Activated naive CD4-positive, alpha-beta T cell treated with anti-CD3 and anti-CD28 coated beads, Interleukin-2, amount 10 ng/mL, durations not matched to agents 7 days and 5 days (primary cell): ENCODE measurements around the gene GSN.

ENCODE experiments used
- CTCF ChIA-PET: fragments of 350-600 bp; sonication (Branson Sonifier 250); formaldehyde crosslinking; loops from one replicate; lab custom pipeline; 2021; ENCODE audit warnings: antibody characterized with exemption; lab: Charles Lee
- DNase-seq: peaks from one replicate; pipeline ENCODE4 v3.0.0-alpha.2; 2020
- H3K27ac Mint-ChIP-seq: one replicate; pipeline ENCODE4 v1.8.0; 2021; ENCODE audit warnings: mild to moderate bottlenecking, moderate library complexity, mixed read lengths
- H3K27me3 Mint-ChIP-seq: one replicate; pipeline ENCODE4 v1.8.0; 2021; ENCODE audit warnings: mild to moderate bottlenecking, mixed read lengths
- H3K36me3 Mint-ChIP-seq: one replicate; pipeline ENCODE4 v1.8.0; 2021; ENCODE audit warnings: mixed read lengths
- H3K4me1 Mint-ChIP-seq: one replicate; pipeline ENCODE4 v1.8.0; 2021; ENCODE audit warnings: mixed read lengths
- H3K4me3 Mint-ChIP-seq: one replicate; pipeline ENCODE4 v1.8.0; 2021; ENCODE audit warnings: mild to moderate bottlenecking, moderate library complexity, mixed read lengths
- H3K9me3 Mint-ChIP-seq: one replicate; pipeline ENCODE4 v1.8.0; 2021; ENCODE audit warnings: mixed read lengths

The GSN gene

GRCh38 chr9:121281614-121282276 lies 13.8 kb downstream of the GSN start:
- Mint-ChIP-seq H3K4me3 (no peak overlapping the region), H3K9me3 (no peaks in the 10 kb centered on the region), H3K4me1 (peaks cover 16% of the 10 kb centered on the region), H3K36me3 (no peaks in the 10 kb centered on the region), H3K27me3 (peaks cover 19% of the 10 kb centered on the region), H3K27ac (no peak overlapping the region)
- CTCF ChIA-PET, result interaction anchor here (1.1 to 2.8 kb wide), 3 partner anchors 18 to 70 kb away, joined by 3 to 10 read pairs (median 4); no protein-coding TSS in a partner anchor
- DNase-seq, result peak; percentile 19

- Mint-ChIP-seq H3K36me3 (no peaks in the 10 kb centered on the region), H3K4me3 (no peak overlapping the region), H3K9me3 (no peaks in the 10 kb centered on the region), H3K27me3 (peaks cover 19% of the 10 kb centered on the region), H3K27ac (no peak overlapping the region), H3K4me1 (peaks cover 16% of the 10 kb centered on the region)
- peak; percentile 6 for DNase-seq
- CTCF ChIA-PET, result interaction anchor here (1.3 to 2.8 kb wide), 2 partner anchors 37 to 70 kb away, joined by 4 to 10 read pairs; no protein-coding TSS in a partner anchor
These were observed 14.5 kb downstream of the GSN start for GRCh38 chr9:121282277-121283079.

DNA sequence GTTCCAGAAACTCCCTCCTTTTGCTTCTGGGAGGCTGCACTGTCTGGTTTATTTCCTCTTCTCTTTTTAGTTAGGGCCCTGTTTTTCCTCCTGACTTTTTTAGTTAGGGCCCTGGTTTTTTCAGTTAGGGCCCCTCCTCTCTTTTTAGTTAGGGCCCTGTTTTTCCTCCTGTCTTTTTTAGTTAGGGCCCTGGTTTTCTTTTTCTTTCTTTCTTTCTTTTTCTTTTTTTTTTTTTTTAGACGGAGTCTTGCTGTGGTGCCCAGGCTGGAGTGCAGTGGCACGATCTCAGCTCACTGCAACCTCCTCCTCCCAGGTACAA lies 15.1 kb downstream of the GSN start:
- Mint-ChIP-seq H3K4me3 (no peak overlapping the region), H3K27ac (no peak overlapping the region), H3K9me3 (no peaks in the 10 kb centered on the region), H3K36me3 (no peaks in the 10 kb centered on the region), H3K4me1 (peaks cover 16% of the 10 kb centered on the region), H3K27me3 (peaks cover 19% of the 10 kb centered on the region)
- CTCF ChIA-PET, result no interaction called here
- DNase-seq, result no peak

GRCh38 chr9:121283856-121284732 lies 16.1 kb downstream of the GSN start:
- no peak overlapping the region for H3K27ac Mint-ChIP-seq
- H3K4me3 Mint-ChIP-seq, result no peak overlapping the region
- H3K4me1 Mint-ChIP-seq, result peaks cover 13% of the 10 kb centered on the region
- no peaks in the 10 kb centered on the region for H3K36me3 Mint-ChIP-seq
- CTCF ChIA-PET, result interaction anchor here (0.6 kb wide), 1 partner anchor 436 kb away, joined by 3 read pairs; no protein-coding TSS in a partner anchor
- no peak for DNase-seq
- H3K9me3 Mint-ChIP-seq, result no peaks in the 10 kb centered on the region
- peaks cover 15% of the 10 kb centered on the region for H3K27me3 Mint-ChIP-seq

GRCh38 chr9:121284733-121285451 lies 16.9 kb downstream of the GSN start:
- CTCF ChIA-PET, result interaction anchor here (0.6 kb wide), 1 partner anchor 436 kb away, joined by 3 read pairs; no protein-coding TSS in a partner anchor
- Mint-ChIP-seq H3K27ac (no peak overlapping the region), H3K27me3 (peaks cover 11% of the 10 kb centered on the region), H3K36me3 (no peaks in the 10 kb centered on the region), H3K4me1 (peaks cover 13% of the 10 kb centered on the region), H3K4me3 (no peak overlapping the region), H3K9me3 (no peaks in the 10 kb centered on the region)
- DNase-seq, result no peak

GRCh38 chr9:121285835-121286687 lies 18.1 kb downstream of the GSN start:
- H3K36me3 Mint-ChIP-seq, result no peaks in the 10 kb centered on the region
- peaks cover 13% of the 10 kb centered on the region for H3K4me1 Mint-ChIP-seq
- no peak overlapping the region for H3K4me3 Mint-ChIP-seq
- no peak overlapping the region for H3K27ac Mint-ChIP-seq
- no peak for DNase-seq
- peaks cover 9% of the 10 kb centered on the region for H3K27me3 Mint-ChIP-seq
- CTCF ChIA-PET, result interaction anchor here (4.6 kb wide), 1 partner anchor 8 kb away, joined by 19 read pairs; no protein-coding TSS in a partner anchor
- no peaks in the 10 kb centered on the region for H3K9me3 Mint-ChIP-seq

- Mint-ChIP-seq H3K4me1 (peaks cover 13% of the 10 kb centered on the region), H3K9me3 (no peaks in the 10 kb centered on the region), H3K27me3 (peaks cover 9% of the 10 kb centered on the region), H3K36me3 (no peaks in the 10 kb centered on the region), H3K4me3 (no peak overlapping the region), H3K27ac (no peak overlapping the region)
- CTCF ChIA-PET, result interaction anchor here (4.6 kb wide), 1 partner anchor 8 kb away, joined by 19 read pairs; no protein-coding TSS in a partner anchor
- DNase-seq, result no peak
These were observed 18.7 kb downstream of the GSN start for GRCh38 chr9:121286688-121286972.

- Mint-ChIP-seq H3K36me3 (no peaks in the 10 kb centered on the region), H3K4me3 (no peak overlapping the region), H3K27ac (no peak overlapping the region), H3K4me1 (peaks cover 11% of the 10 kb centered on the region), H3K27me3 (peaks cover 9% of the 10 kb centered on the region), H3K9me3 (no peaks in the 10 kb centered on the region)
- CTCF ChIA-PET, result interaction anchor here (1.9 to 4.6 kb wide), 2 partner anchors 9 to 11 kb away, joined by 7 to 19 read pairs; no protein-coding TSS in a partner anchor
- DNase-seq, result no peak
These were observed 19.2 kb downstream of the GSN start for GRCh38 chr9:121286973-121287741.

DNA sequence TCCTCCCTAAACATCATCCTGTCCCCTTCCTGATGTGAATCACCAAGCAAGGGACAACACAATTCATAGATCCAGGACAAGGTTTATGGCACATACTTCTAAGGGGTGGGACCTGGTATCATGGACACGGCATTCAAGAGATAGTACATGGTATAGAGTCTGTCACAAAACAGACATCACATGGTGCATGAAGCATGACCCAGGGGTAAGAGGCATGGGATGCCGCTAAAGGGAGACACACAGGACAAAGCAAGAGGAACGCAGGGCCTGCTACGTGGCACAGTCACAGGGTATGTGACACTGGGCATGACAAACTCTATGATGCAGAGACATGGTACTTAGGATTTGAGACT lies 20.7 kb downstream of the GSN start:
- Mint-ChIP-seq H3K4me3 (no peak overlapping the region), H3K4me1 (peaks cover 11% of the 10 kb centered on the region), H3K27ac (no peak overlapping the region), H3K27me3 (peaks cover 9% of the 10 kb centered on the region), H3K36me3 (no peaks in the 10 kb centered on the region), H3K9me3 (no peaks in the 10 kb centered on the region)
- DNase-seq, result no peak
- CTCF ChIA-PET, result interaction anchor here (1.9 to 4.6 kb wide), 2 partner anchors 10 kb away, joined by 7 to 19 read pairs; no protein-coding TSS in a partner anchor

DNA sequence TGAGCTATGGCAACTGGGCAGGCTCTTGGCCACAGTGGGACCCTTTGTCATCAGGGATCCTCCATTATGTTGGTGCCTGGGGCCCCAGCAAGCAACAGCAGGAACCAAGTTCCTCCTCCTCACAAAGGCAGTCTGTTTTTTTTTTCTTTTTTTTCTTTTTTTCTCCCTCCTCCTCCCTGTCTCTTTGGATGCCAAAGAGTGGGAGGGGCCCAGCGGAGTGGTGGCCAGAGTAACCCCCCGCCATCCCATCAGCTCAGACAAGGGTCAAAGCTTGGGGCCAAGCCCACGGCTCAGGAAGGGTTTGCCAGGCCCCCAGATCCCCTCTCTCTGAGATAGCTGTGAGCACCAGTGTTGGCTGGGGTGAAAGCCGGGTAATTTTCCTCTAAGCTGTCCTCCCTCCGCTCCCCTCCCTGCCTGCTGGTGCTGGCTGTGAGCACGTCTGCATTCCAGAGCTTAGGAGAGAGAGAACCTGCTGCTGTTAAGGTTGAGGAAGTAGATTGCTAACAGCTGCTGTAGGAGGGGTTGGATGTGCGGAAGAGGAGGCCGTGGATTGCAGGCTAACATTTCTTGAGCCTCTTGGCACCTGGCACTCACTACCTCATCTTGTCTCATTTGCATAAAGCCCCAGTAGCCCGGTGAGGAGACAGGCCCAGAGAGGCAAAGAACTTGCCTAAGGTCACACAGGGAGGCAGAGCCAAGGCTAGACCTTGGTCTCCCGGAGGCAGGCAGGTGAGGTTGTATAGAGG lies 21.2 kb downstream of the GSN start:
- peaks cover 9% of the 10 kb centered on the region for H3K27me3 Mint-ChIP-seq
- peaks cover 11% of the 10 kb centered on the region for H3K4me1 Mint-ChIP-seq
- H3K9me3 Mint-ChIP-seq, result no peaks in the 10 kb centered on the region
- CTCF ChIA-PET, result interaction anchor here (1.1 to 4.6 kb wide), 3 partner anchors 9 to 76 kb away, joined by 5 to 19 read pairs (median 7); no protein-coding TSS in a partner anchor
- no peak overlapping the region for H3K27ac Mint-ChIP-seq
- no peaks in the 10 kb centered on the region for H3K36me3 Mint-ChIP-seq
- H3K4me3 Mint-ChIP-seq, result no peak overlapping the region
- DNase-seq, result no peak

DNA sequence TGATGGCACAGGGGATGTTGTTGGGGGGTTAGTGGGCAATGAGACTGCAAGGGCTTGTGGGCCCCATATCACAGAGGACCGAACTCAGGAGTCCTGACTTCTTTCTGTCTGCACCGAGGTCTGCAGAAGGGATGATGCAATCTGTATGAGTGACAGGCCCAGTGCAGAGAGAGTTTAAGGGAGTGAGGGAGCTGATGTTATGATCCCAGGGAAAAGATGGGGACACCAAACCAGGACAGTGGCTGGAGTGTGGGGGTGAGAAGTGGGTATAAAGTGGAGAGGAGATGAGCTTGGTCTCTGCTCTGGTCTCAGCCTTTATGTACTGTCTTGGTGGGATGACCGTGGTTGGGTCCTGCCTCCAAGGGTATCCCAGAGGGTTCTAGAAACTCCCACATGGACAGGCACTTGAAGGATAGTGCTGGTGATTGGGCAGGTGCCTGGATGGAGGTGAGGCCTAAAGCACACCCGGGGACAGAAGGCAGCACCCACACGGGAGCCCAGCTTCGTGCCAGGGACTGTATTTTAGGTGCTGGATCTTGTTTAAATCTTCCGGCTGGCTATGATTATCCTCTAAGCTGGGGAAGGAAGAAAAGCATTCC lies 21.9 kb downstream of the GSN start:
- no peak overlapping the region for H3K27ac Mint-ChIP-seq

More for the DNA sequence above, 21.9 kb downstream of the GSN start:
- H3K9me3 Mint-ChIP-seq, result no peaks in the 10 kb centered on the region
- no peak overlapping the region for H3K4me3 Mint-ChIP-seq
- H3K4me1 Mint-ChIP-seq, result peaks cover 11% of the 10 kb centered on the region
- H3K27me3 Mint-ChIP-seq, result peaks cover 6% of the 10 kb centered on the region
- CTCF ChIA-PET, result interaction anchor here (1.1 to 4.6 kb wide), 2 partner anchors 12 to 76 kb away, joined by 5 to 19 read pairs; no protein-coding TSS in a partner anchor
- peak; percentile 13 for DNase-seq
- H3K36me3 Mint-ChIP-seq, result no peaks in the 10 kb centered on the region
